Measurements from ENCODE around the gene KDM8. TPM values are rescaled to one million over a fixed set of nuclear protein-coding genes. Genes with fewer than 3 reads are reported as not detected.
"Not testable (repeated sequence)": the region's sequence is repeated elsewhere in the genome, so short reads cannot be mapped to it uniquely, and the experiment has no call there.

KDM8 gene
- total RNA-seq, 2 experiments from 2014 or later: 11.3 to 13.9 TPM

DNA sequence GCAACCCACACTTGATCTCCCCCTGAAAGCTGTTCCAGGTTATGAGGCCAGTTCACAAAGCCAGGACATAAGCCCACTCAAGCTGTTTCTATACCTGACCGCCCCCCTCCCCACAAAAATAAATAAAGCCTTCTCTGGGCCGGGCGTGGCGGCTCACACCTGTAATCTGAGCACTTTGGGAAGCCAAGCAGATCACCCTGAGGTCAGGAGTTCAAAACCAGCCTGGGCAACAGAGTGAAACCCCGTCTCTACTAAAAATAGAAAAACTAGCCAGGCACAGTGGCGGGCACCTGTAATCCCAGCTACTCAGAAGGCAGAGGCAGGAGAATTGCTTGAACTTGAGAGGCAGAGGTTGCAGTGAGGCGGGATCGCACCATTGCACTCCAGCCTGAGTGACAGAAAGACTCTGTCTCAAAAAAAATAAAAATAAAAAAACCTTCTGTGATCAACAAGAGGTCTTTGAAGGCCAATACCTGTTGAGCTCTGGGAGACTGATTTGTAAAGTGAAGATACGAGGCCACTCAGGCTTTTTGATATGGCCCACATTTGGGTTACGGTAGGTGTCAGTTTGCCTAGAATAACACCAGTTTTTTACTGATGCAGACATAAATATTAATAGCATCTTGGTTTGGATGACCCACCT, 2.2 kb downstream of the KDM8 start:
- Mint-ChIP-seq H3K36me3 (ENCODE audit: low read depth) (peaks cover 5% of the 10 kb centered on the region), H3K4me3 (no peak overlapping the region), H3K4me1 (ENCODE audit: low read depth) (peaks cover 31% of the 10 kb centered on the region), H3K9me3 (peaks cover 5% of the 10 kb centered on the region), H3K27ac (no peak overlapping the region), H3K27me3 (ENCODE audit: low read depth) (no peaks in the 10 kb centered on the region)
- intact Hi-C loops (cut with micrococcal nuclease): no loop called here
- no peak for DNase-seq
- CTCF ChIA-PET: interaction anchor here (0.8 to 3.6 kb wide), 3 partner anchors 26 to 162 kb away, joined by 4 to 13 read pairs (median 6); no protein-coding TSS in a partner anchor

DNA sequence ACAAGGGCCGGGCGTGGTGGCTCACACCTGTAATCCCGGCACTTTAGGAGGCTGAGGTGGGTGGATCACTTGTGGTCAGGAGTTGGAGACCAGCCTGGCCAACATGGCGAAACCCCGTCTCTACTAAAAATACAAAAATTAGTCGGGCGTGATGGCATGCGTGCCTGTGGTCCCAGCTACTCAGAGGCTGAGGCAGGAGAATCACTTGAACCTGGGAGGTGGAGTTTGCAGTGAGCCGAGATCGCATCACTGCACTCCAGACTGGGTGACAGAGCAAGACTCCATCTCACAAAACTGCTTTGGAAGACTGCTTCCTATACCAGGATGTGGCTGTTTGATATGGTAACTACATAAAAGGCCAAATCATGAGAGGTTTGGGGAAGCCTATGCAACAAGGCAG, 3.8 kb downstream of the KDM8 start:
- intact Hi-C loops (cut with micrococcal nuclease); H3K27ac Mint-ChIP-seq; H3K36me3 Mint-ChIP-seq (ENCODE audit: low read depth); H3K4me3 Mint-ChIP-seq; H3K27me3 Mint-ChIP-seq (ENCODE audit: low read depth); H3K9me3 Mint-ChIP-seq; CTCF ChIA-PET; DNase-seq: not testable (repeated sequence)
- peaks cover 26% of the 10 kb centered on the region for H3K4me1 Mint-ChIP-seq (ENCODE audit: low read depth)

DNA sequence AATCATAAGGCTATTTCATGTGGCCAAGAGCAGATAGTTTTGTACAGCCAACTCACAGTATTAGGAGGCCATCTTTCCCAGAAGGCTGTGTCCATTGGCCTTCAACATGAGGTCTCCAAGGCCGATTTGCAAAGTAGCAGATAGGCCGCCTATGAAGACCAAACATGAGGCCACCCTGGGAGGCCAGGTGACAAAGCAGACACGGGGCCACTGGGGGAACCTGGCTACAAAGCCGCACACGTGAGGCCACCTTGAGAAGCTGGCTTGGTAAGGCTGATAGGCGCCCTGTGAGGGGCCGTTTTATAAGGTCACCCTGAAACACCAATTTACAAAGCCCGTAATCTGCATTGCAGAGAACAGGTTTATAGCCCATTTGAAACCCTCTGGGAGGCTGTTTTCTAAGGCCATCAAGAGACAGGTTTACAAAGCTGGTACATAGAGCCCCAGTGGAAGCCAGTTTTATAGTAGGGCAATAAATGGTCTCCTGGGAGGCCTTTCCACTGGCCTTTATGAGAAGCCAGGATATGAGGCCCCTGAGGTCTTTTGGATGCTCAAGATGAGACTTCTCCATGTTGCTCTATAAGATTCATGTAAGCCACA, 4.9 kb downstream of the KDM8 start:
- Mint-ChIP-seq H3K4me3 (no peak overlapping the region), H3K4me1 (ENCODE audit: low read depth) (peaks cover 17% of the 10 kb centered on the region), H3K9me3 (no peaks in the 10 kb centered on the region), H3K27me3 (ENCODE audit: low read depth) (no peaks in the 10 kb centered on the region), H3K27ac (no peak overlapping the region), H3K36me3 (ENCODE audit: low read depth) (peaks cover 5% of the 10 kb centered on the region)
- intact Hi-C loops (cut with micrococcal nuclease): no loop called here
- no peak for DNase-seq
- CTCF ChIA-PET: no interaction called here

- peaks cover 5% of the 10 kb centered on the region for H3K36me3 Mint-ChIP-seq (ENCODE audit: low read depth)
- no peaks in the 10 kb centered on the region for H3K9me3 Mint-ChIP-seq
- no peaks in the 10 kb centered on the region for H3K27me3 Mint-ChIP-seq (ENCODE audit: low read depth)
- H3K4me1 Mint-ChIP-seq (ENCODE audit: low read depth): peaks cover 16% of the 10 kb centered on the region
- intact Hi-C loops (cut with micrococcal nuclease): no loop called here
- DNase-seq: no peak
- CTCF ChIA-PET: interaction anchor here (1.2 kb wide), 1 partner anchor 16 kb away, joined by 3 read pairs; no protein-coding TSS in a partner anchor
- H3K27ac Mint-ChIP-seq: no peak overlapping the region
- no peak overlapping the region for H3K4me3 Mint-ChIP-seq
These were observed 5.5 kb downstream of the KDM8 start for GRCh38 chr16:27208796-27209195.

DNA sequence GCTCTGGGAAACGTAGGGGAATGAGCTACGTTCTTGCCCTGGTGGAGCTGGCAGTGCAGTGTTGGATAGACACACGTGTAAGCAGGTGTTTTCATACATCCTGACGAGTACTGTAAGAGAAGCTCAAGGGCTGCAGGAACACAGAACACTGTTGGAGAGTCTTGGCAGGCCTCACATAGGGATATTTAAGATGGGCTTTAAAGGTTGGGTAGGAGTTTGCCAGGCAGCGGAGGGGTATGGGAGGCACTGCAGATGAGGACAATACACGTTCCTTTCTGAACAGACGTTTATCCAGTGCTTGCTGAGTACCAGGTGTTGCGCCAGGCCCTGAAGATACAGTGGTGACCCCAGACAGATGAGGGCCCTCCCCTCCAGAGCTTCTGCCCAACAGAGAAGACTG, 6.3 kb downstream of the KDM8 start:
- H3K9me3 Mint-ChIP-seq: no peaks in the 10 kb centered on the region
- no peak overlapping the region for H3K4me3 Mint-ChIP-seq
- no peaks in the 10 kb centered on the region for H3K27me3 Mint-ChIP-seq (ENCODE audit: low read depth)
- H3K4me1 Mint-ChIP-seq (ENCODE audit: low read depth): peaks cover 11% of the 10 kb centered on the region
- intact Hi-C loops (cut with micrococcal nuclease): no loop called here
- CTCF ChIA-PET: interaction anchor here (1.2 to 1.4 kb wide), 2 partner anchors 16 to 29 kb away, joined by 3 to 7 read pairs; no protein-coding TSS in a partner anchor
- H3K36me3 Mint-ChIP-seq (ENCODE audit: low read depth): peaks cover 4% of the 10 kb centered on the region
- no peak overlapping the region for H3K27ac Mint-ChIP-seq
- no peak for DNase-seq

- intact Hi-C loops (cut with micrococcal nuclease): no loop called here
- Mint-ChIP-seq H3K9me3 (no peaks in the 10 kb centered on the region), H3K27ac (no peak overlapping the region), H3K36me3 (ENCODE audit: low read depth) (peaks cover 4% of the 10 kb centered on the region), H3K4me1 (ENCODE audit: low read depth) (peaks cover 11% of the 10 kb centered on the region), H3K4me3 (no peak overlapping the region), H3K27me3 (ENCODE audit: low read depth) (no peaks in the 10 kb centered on the region)
- DNase-seq: no peak
- CTCF ChIA-PET: interaction anchor here (1.4 kb wide), 1 partner anchor 30 kb away, joined by 7 read pairs; no protein-coding TSS in a partner anchor
These were observed 6.8 kb downstream of the KDM8 start for GRCh38 chr16:27210174-27210573.

- no peak overlapping the region for H3K27ac Mint-ChIP-seq
- H3K36me3 Mint-ChIP-seq (ENCODE audit: low read depth): peaks cover 7% of the 10 kb centered on the region
- H3K4me1 Mint-ChIP-seq (ENCODE audit: low read depth): peaks cover 11% of the 10 kb centered on the region
- DNase-seq: no peak
- H3K9me3 Mint-ChIP-seq: no peaks in the 10 kb centered on the region
- H3K27me3 Mint-ChIP-seq (ENCODE audit: low read depth): no peaks in the 10 kb centered on the region
- no peak overlapping the region for H3K4me3 Mint-ChIP-seq
- CTCF ChIA-PET: interaction anchor here (0.6 kb wide), 1 partner anchor 8 kb away, joined by 9 read pairs; no protein-coding TSS in a partner anchor
- intact Hi-C loops (cut with micrococcal nuclease): no loop called here
These were observed 7.7 kb downstream of the KDM8 start for GRCh38 chr16:27211026-27211425.

DNA sequence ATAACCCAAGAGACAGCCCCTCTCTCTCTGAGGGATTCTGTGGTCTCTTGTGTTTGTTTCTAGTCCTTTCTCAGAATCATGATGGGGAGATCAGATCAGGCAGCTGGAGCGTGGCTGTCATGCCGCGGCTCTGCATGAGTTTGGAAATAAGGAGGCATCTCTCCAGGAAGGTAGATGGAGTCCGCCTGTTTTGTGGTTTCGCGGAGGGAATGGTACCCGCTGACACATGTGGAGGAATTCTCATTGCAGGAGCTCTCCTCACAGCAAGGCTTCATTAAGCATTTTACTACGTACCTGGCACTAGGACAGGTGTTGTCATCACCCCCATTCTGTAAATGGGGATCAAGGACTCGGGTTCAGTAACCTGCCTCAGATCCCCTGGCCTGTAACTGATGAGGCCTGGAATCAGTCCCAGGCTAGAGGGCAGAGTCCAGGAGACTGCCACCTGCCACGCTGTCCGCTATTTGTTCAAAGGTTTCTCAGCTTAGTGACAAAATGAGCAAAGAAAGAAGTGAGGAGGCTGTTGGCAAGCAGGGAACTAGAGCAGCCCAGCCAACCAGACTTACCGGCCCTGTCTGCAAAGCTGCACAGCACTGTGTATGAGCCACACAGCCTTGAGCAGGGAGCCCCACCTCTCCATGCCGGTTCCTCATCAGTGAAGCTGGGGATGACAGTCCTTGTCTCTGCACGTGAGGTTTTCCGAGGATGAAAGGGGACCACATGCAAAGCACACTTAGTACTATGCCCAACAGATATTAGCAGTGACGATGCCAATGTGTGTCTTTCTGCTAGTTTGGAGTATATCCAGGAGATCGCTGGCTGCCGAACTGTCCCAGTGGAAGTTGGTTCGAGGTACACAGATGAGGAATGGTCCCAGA, 11.0 kb downstream of the KDM8 start:
- intact Hi-C loops (cut with micrococcal nuclease): no loop called here
- no peak overlapping the region for H3K27ac Mint-ChIP-seq
- H3K4me1 Mint-ChIP-seq (ENCODE audit: low read depth): peaks cover 8% of the 10 kb centered on the region
- peaks cover 8% of the 10 kb centered on the region for H3K36me3 Mint-ChIP-seq (ENCODE audit: low read depth)
- no peaks in the 10 kb centered on the region for H3K9me3 Mint-ChIP-seq
- CTCF ChIA-PET: no interaction called here
- no peak overlapping the region for H3K4me3 Mint-ChIP-seq
- no peaks in the 10 kb centered on the region for H3K27me3 Mint-ChIP-seq (ENCODE audit: low read depth)
- DNase-seq: no peak

GRCh38 chr16:27215660-27216059, 12.3 kb downstream of the KDM8 start:
- DNase-seq: no peak
- Mint-ChIP-seq H3K27me3 (ENCODE audit: low read depth) (no peaks in the 10 kb centered on the region), H3K4me1 (ENCODE audit: low read depth) (peaks cover 8% of the 10 kb centered on the region), H3K9me3 (no peaks in the 10 kb centered on the region), H3K4me3 (no peak overlapping the region), H3K27ac (no peak overlapping the region), H3K36me3 (ENCODE audit: low read depth) (peaks cover 7% of the 10 kb centered on the region)
- CTCF ChIA-PET: no interaction called here
- intact Hi-C loops (cut with micrococcal nuclease): no loop called here

GRCh38 chr16:27216297-27216885, 13.1 kb downstream of the KDM8 start:
- H3K4me3 Mint-ChIP-seq: no peak overlapping the region
- H3K9me3 Mint-ChIP-seq: no peaks in the 10 kb centered on the region
- peaks cover 7% of the 10 kb centered on the region for H3K36me3 Mint-ChIP-seq (ENCODE audit: low read depth)
- CTCF ChIA-PET: interaction anchor here (1.1 kb wide), 1 partner anchor 42 kb away, joined by 3 read pairs; no protein-coding TSS in a partner anchor
- peaks cover 2% of the 10 kb centered on the region for H3K4me1 Mint-ChIP-seq (ENCODE audit: low read depth)
- intact Hi-C loops (cut with micrococcal nuclease): no loop called here
- DNase-seq: no peak
- no peaks in the 10 kb centered on the region for H3K27me3 Mint-ChIP-seq (ENCODE audit: low read depth)
- H3K27ac Mint-ChIP-seq: no peak overlapping the region

DNA sequence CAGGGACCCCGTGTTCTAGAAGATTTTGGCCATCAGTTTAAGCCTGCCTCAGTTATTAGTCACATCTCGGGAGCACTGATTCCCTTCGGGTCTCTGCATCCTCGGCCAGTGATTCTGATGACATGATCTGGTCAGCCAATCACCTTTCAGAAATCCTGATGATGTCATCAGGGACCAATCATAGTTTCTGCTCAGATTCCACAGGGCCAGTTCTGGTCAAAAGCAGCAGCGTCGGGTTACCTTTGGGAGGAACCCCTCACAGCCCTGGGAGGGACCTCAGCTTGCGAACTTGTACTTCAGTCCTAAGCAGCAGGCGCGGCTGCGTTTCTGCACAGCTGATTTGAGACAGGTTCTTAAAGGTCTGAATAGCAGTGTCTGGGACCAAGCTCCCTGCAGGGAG, 13.9 kb downstream of the KDM8 start:
- H3K27ac Mint-ChIP-seq: no peak overlapping the region

DNA sequence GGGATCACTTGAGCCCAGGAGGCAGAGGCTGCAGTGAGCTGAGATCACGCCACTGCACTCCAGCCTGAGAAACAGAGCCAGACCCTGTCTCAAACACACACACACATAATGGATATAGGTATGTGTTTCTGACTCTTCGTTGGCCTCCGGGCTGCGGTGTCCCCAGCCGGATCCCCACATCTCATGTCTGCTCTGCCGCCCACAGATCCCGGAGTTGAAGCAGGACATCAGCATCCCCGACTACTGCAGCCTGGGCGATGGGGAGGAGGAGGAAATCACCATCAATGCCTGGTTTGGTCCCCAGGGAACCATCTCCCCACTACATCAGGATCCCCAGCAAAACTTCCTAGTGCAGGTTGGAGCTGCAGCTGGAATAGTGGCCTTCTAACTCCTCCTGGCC, 15.4 kb downstream of the KDM8 start:
- intact Hi-C loops (cut with micrococcal nuclease): no loop called here
- Mint-ChIP-seq H3K4me3 (no peak overlapping the region), H3K27me3 (ENCODE audit: low read depth) (no peaks in the 10 kb centered on the region), H3K27ac (no peak overlapping the region), H3K9me3 (no peaks in the 10 kb centered on the region), H3K36me3 (ENCODE audit: low read depth) (peaks cover 7% of the 10 kb centered on the region), H3K4me1 (ENCODE audit: low read depth) (no peaks in the 10 kb centered on the region)
- CTCF ChIA-PET: interaction anchor here (1.8 kb wide), 1 partner anchor 149 kb away, joined by 4 read pairs; no protein-coding TSS in a partner anchor
- no peak for DNase-seq

More for the DNA sequence above, 13.9 kb downstream of the KDM8 start:
- peaks cover 7% of the 10 kb centered on the region for H3K36me3 Mint-ChIP-seq (ENCODE audit: low read depth)
- no peak for DNase-seq
- H3K9me3 Mint-ChIP-seq: no peaks in the 10 kb centered on the region
- no peaks in the 10 kb centered on the region for H3K27me3 Mint-ChIP-seq (ENCODE audit: low read depth)
- peaks cover 2% of the 10 kb centered on the region for H3K4me1 Mint-ChIP-seq (ENCODE audit: low read depth)
- intact Hi-C loops (cut with micrococcal nuclease): no loop called here
- no peak overlapping the region for H3K4me3 Mint-ChIP-seq
- CTCF ChIA-PET: interaction anchor here (1.1 kb wide), 1 partner anchor 43 kb away, joined by 3 read pairs; no protein-coding TSS in a partner anchor
